GM12878 (cell line): Measurements from ENCODE around the gene SEC11A. TPM values are rescaled to one million over a fixed set of nuclear protein-coding genes. Genes with fewer than 3 reads are reported as not detected.

ENCODE experiments used
- HSF1 ChIP-seq: fragments of 150-350 bp; IDR thresholded peaks from 2 replicates; pipeline ENCODE4 v1.6.1; 2014; ENCODE audit warnings: mild to moderate bottlenecking, low read depth, low read length
- LARP7 ChIP-seq: fragments of 450-650 bp; IDR thresholded peaks from 2 replicates; pipeline ENCODE4 v1.6.1; 2017; ENCODE audit warnings: mild to moderate bottlenecking
- MEF2A ChIP-seq: IDR thresholded peaks from 2 replicates; pipeline ENCODE4 v1.6.1; 2011; ENCODE audit warnings: low read depth, mild to moderate bottlenecking, low read length, moderate library complexity; ENCODE audit not compliant: insufficient read depth
- NKRF ChIP-seq: fragments of 450-650 bp; conservative IDR thresholded peaks from 2 replicates; pipeline ENCODE4 v1.6.1; 2017; ENCODE audit warnings: mild to moderate bottlenecking, moderate library complexity
- NRF1 ChIP-seq: conservative IDR thresholded peaks from 2 replicates; pipeline ENCODE4 v1.6.1; 2011; ENCODE audit warnings: mild to moderate bottlenecking, low read depth, low read length, improper control_type of control experiment
- POLR2A ChIP-seq: IDR thresholded peaks from 2 replicates; pipeline ENCODE4 v1.6.1; 2011; ENCODE audit warnings: low read depth, mild to moderate bottlenecking, low read length
- RCOR1 ChIP-seq: conservative IDR thresholded peaks from 2 replicates; pipeline ENCODE4 v1.6.1; 2012; ENCODE audit warnings: low read depth, low read length, improper control_type of control experiment
- SRF ChIP-seq, 2 experiments: IDR thresholded peaks; 2 replicates each; pipeline ENCODE4 v1.6.1; 2011; ENCODE audit warnings: low read depth in 2 of 2, low read length in 2 of 2, mild to moderate bottlenecking in 1 of 2, moderate library complexity in 1 of 2
- USF2 ChIP-seq: IDR thresholded peaks from 2 replicates; pipeline ENCODE4 v1.6.1; 2011; ENCODE audit warnings: low read depth, low read length, improper control_type of control experiment, borderline replicate concordance
- polyA plus RNA-seq, 11 experiments: library from polyadenylated mRNA; depleted of rRNA in 4 of 11; unstranded in 6 of 11; stranded (reverse) in 5 of 11; fragments of >200 nt; fragmentation: Nextera tagmentation in 4 of 11; fragmentation: Illumina TruSeq in 1 of 11; extraction: Ambion mirVana in 4 of 11; extraction: Trizol in 1 of 11; gene quantifications; 1 replicate in 1 of 11; 2 replicates in 10 of 11; pipeline versions ENCODE4 v1.2.1 to v1.2.3, GENCODE V29; 2011 to 2016; ENCODE audit warnings: inconsistent platforms in 2 of 11, missing spikeins in 2 of 11, low read depth in 1 of 11
- total RNA-seq, 4 experiments: library from RNA; depleted of rRNA in 3 of 4; stranded (reverse); fragments of >200 nt in 3 of 4; fragmentation: Illumina TruSeq in 1 of 4; extraction: Trizol in 1 of 4; gene quantifications; 2 replicates each; pipeline versions ENCODE4 v1.2.1 to v1.2.3, GENCODE V29; 2013 to 2021
- TF ChIP-seq, protein P1 (sequence below): IDR thresholded peaks from 2 replicates; pipeline ENCODE4 v1.6.1; 2012; ENCODE audit warnings: mild to moderate bottlenecking, low read depth, low read length

SEC11A gene
- total and polyA plus RNA-seq, 10 of the 15 experiments (the other 5 are each of a cell fraction or from before 2014, with no cell fraction given): 99.2 to 159 (median 143) TPM

DNA sequence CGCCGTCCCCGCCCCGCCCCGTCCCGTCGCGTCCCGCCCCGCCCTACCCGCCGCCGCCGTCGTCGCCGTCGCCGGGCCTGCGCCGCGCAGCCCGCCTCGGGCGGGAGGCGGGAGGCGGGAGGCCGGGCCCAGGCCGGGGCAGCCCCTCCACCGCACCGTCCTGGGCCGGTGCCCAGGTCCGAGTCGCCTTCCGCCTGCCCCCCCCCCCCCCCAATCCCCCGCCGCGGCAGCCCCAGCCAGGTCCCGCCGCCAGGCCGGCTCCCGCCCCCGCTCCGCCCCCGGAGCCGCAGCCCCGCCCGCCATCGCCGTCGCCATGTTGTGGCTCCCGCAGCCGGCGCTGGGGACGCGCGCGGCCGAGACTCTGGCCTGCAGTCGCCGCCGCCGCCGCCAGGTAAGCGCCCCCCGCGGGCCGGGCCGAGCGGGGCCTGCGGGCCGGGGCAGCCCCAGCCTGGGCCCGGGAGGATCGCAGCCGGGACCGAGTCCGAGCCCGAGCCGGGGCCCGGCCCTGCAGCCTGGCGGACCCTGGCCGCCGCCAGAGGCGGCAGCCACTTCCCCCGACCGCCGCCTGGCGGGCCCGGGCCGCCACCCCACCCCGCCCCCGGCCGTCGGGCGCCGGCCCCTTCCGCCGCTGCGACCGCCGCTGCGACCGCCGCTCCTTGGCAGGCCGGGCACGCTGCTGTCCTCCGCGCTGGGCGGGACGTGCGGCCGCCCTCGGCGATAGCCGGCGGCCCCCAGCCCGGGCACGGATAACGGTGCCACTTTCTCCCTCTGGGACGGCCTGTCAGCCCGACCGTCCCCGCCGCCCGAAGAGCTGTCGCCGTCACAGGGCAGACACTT, 32.6 kb upstream of the SEC11A start, which contains the start of gene ZNF592 (continued):
- TF ChIP-seq NRF1 (no peak), USF2 (no peak), RCOR1 (no peak), POLR2A (peak; percentile 50), MEF2A (no peak), HSF1 (no peak), NKRF (peak; percentile 71), SRF (IDR thresholded peaks at IDR 0.05; ENCODE audit: low read depth in 2 of 2, low read length in 2 of 2) (no peak), LARP7 (peak; percentile 54; the same call in 1 of the 2 replicates)
- TF ChIP-seq, protein P1, sequence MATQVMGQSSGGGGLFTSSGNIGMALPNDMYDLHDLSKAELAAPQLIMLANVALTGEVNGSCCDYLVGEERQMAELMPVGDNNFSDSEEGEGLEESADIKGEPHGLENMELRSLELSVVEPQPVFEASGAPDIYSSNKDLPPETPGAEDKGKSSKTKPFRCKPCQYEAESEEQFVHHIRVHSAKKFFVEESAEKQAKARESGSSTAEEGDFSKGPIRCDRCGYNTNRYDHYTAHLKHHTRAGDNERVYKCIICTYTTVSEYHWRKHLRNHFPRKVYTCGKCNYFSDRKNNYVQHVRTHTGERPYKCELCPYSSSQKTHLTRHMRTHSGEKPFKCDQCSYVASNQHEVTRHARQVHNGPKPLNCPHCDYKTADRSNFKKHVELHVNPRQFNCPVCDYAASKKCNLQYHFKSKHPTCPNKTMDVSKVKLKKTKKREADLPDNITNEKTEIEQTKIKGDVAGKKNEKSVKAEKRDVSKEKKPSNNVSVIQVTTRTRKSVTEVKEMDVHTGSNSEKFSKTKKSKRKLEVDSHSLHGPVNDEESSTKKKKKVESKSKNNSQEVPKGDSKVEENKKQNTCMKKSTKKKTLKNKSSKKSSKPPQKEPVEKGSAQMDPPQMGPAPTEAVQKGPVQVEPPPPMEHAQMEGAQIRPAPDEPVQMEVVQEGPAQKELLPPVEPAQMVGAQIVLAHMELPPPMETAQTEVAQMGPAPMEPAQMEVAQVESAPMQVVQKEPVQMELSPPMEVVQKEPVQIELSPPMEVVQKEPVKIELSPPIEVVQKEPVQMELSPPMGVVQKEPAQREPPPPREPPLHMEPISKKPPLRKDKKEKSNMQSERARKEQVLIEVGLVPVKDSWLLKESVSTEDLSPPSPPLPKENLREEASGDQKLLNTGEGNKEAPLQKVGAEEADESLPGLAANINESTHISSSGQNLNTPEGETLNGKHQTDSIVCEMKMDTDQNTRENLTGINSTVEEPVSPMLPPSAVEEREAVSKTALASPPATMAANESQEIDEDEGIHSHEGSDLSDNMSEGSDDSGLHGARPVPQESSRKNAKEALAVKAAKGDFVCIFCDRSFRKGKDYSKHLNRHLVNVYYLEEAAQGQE: no peak
